Activated T-cell treated with anti-CD3 and anti-CD28 coated beads, Interleukin-2, amount 50 U/mL, for 4 hours (primary cell): Measurements from ENCODE around the gene COX6B2. TPM values are rescaled to one million over a fixed set of nuclear protein-coding genes. Genes with fewer than 3 reads are reported as not detected.
"Not testable (repeated sequence)": the region's sequence is repeated elsewhere in the genome, so short reads cannot be mapped to it uniquely, and the experiment has no call there.

Source experiments
- ATAC-seq, 2 donors: fragments of 200-7000 bp; cut with Tn5 transposase; one replicate each; pipeline ENCODE4 v1.10.0; 2021
- DNase-seq: peaks from one replicate; pipeline ENCODE4 v3.0.0-alpha.2; 2020
- H3K27me3 Mint-ChIP-seq: one replicate; pipeline ENCODE4 v1.8.0; 2021; ENCODE audit warnings: low read depth, mixed read lengths
- H3K36me3 Mint-ChIP-seq: one replicate; pipeline ENCODE4 v1.8.0; 2022; ENCODE audit warnings: mixed read lengths; ENCODE audit not compliant: insufficient read depth
- H3K4me1 Mint-ChIP-seq: one replicate; pipeline ENCODE4 v1.8.0; 2021; ENCODE audit warnings: low read depth, mixed read lengths
- H3K4me3 Mint-ChIP-seq: one replicate; pipeline ENCODE4 v1.8.0; 2021; ENCODE audit warnings: mild to moderate bottlenecking, moderate library complexity, mixed read lengths
- H3K9me3 Mint-ChIP-seq: one replicate; pipeline ENCODE4 v1.8.0; 2021; ENCODE audit warnings: mixed read lengths
- total RNA-seq, 3 donors: library from RNA; stranded (reverse); gene quantifications; one replicate each; pipeline ENCODE4 v1.2.1, GENCODE V29; 2021

COX6B2 gene
- total RNA-seq, 3 donors from 2014 or later, result not detected

GRCh38 chr19:55345818-55346724, 8.4 kb downstream of the COX6B2 start:
- DNase-seq, result no peak
- peaks cover 6% of the 10 kb centered on the region for H3K36me3 Mint-ChIP-seq
- peaks cover 8% of the 10 kb centered on the region for H3K27me3 Mint-ChIP-seq
- H3K4me3 Mint-ChIP-seq, result no peak overlapping the region
- H3K4me1 Mint-ChIP-seq, result peaks cover 4% of the 10 kb centered on the region
- H3K9me3 Mint-ChIP-seq, result no peaks in the 10 kb centered on the region
- ATAC-seq, result no peak

- DNase-seq (no peak), ATAC-seq (no peak)
- H3K36me3 Mint-ChIP-seq, result peaks cover 6% of the 10 kb centered on the region
- H3K27me3 Mint-ChIP-seq, result peaks cover under 1% of the 10 kb centered on the region
- no peak overlapping the region for H3K4me3 Mint-ChIP-seq
- H3K9me3 Mint-ChIP-seq, result no peaks in the 10 kb centered on the region
- peaks cover 12% of the 10 kb centered on the region for H3K4me1 Mint-ChIP-seq
These were observed 9.3 kb downstream of the COX6B2 start for GRCh38 chr19:55345101-55345817.

DNA sequence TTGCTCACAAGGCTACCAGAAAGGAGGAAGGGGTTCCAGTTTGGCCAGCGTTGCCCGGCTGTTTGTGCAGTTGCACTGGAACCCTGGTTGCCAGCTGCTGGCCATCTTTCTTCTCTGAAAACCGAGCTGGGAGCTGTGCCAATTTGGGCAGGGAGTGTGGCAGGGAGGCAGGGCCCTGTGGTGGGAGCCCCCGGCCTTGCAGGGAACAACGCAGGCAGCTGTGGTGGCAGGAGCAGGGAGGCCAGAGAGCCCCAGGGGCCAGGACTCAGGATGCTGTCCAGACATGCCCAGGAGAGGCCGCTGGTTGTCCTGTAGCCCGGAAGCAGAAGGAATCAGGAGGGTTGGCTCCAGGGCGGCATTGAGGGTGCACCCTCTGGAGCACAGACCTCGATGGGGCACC, 10.1 kb downstream of the COX6B2 start:
- H3K4me3 Mint-ChIP-seq, result no peak overlapping the region
- DNase-seq (no peak), ATAC-seq (no peak)
- peaks cover 6% of the 10 kb centered on the region for H3K36me3 Mint-ChIP-seq
- H3K9me3 Mint-ChIP-seq, result no peaks in the 10 kb centered on the region
- peaks cover 15% of the 10 kb centered on the region for H3K4me1 Mint-ChIP-seq
- no peaks in the 10 kb centered on the region for H3K27me3 Mint-ChIP-seq

- peaks cover 22% of the 10 kb centered on the region for H3K4me1 Mint-ChIP-seq
- H3K27me3 Mint-ChIP-seq, result no peaks in the 10 kb centered on the region
- no peaks in the 10 kb centered on the region for H3K9me3 Mint-ChIP-seq
- ATAC-seq (no peak), DNase-seq (no peak)
- peak overlapping the region; percentile 38 for H3K4me3 Mint-ChIP-seq
- H3K36me3 Mint-ChIP-seq, result peaks cover 6% of the 10 kb centered on the region
These were observed 12.7 kb downstream of the COX6B2 start for GRCh38 chr19:55341595-55342531.

GRCh38 chr19:55341171-55341588, 13.3 kb downstream of the COX6B2 start:
- peak overlapping the region; percentile 80 for H3K4me3 Mint-ChIP-seq
- no peaks in the 10 kb centered on the region for H3K9me3 Mint-ChIP-seq
- no peaks in the 10 kb centered on the region for H3K27me3 Mint-ChIP-seq
- no peak for ATAC-seq
- H3K36me3 Mint-ChIP-seq, result peaks cover 6% of the 10 kb centered on the region
- H3K4me1 Mint-ChIP-seq, result peaks cover 22% of the 10 kb centered on the region
- peak; percentile 29 for DNase-seq

- Mint-ChIP-seq H3K4me1 (peaks cover 22% of the 10 kb centered on the region), H3K36me3 (peaks cover 6% of the 10 kb centered on the region), H3K27me3 (no peaks in the 10 kb centered on the region), H3K9me3 (no peaks in the 10 kb centered on the region), H3K4me3 (peak overlapping the region; percentile 80)
- DNase-seq (no peak), ATAC-seq (no peak)
These were observed 13.8 kb downstream of the COX6B2 start for GRCh38 chr19:55340784-55341147.

DNA sequence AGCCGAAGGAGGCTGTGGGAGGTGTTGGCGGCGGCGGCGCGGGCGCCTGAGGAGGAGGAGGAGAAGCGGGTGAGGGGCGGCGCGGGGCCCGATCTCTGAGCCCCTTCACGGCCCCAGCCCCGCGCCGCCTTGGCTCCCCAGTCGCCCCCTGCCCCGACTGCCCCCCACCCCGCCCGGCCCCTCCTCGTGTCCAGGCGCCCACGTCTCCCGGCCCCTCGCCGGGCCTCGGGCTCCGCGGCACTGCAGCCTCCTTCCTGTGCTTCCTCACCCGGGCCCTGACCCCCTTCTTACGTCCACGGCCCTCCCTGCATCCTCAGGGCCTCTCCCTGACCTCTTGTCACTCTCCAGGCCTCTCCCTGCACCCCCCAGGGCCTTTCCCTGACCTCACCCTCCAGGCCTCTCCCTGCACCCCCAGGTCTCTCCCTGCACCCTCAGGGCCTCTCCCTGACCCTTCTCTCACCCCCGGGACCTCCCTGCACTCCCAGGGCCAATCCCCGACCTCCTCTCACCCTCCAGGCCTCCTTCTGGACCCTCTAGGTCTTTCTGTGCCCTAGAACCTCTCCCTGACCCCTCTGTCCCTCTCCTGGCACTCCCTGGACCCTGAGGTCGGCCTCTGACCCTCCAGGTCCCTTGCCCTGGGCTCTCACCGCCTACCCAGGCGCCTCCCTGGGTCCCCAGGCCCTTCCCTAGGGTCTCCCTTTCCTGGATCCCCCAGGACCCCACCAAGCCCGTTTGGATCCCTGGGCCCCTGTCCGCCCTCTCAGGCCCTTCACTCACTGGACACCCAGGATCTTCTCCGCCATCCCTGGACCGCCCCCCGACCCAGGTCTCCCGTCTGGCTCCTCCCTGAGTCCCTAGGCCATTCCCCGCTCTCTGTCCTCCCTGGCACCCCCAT, 14.4 kb downstream of the COX6B2 start:
- Mint-ChIP-seq H3K4me3 (peak overlapping the region; percentile 89), H3K4me1 (peaks cover 22% of the 10 kb centered on the region), H3K27me3 (peaks cover under 1% of the 10 kb centered on the region), H3K9me3 (no peaks in the 10 kb centered on the region), H3K36me3 (peaks cover 3% of the 10 kb centered on the region)
- ATAC-seq, result no peak
- no peak for DNase-seq

DNA sequence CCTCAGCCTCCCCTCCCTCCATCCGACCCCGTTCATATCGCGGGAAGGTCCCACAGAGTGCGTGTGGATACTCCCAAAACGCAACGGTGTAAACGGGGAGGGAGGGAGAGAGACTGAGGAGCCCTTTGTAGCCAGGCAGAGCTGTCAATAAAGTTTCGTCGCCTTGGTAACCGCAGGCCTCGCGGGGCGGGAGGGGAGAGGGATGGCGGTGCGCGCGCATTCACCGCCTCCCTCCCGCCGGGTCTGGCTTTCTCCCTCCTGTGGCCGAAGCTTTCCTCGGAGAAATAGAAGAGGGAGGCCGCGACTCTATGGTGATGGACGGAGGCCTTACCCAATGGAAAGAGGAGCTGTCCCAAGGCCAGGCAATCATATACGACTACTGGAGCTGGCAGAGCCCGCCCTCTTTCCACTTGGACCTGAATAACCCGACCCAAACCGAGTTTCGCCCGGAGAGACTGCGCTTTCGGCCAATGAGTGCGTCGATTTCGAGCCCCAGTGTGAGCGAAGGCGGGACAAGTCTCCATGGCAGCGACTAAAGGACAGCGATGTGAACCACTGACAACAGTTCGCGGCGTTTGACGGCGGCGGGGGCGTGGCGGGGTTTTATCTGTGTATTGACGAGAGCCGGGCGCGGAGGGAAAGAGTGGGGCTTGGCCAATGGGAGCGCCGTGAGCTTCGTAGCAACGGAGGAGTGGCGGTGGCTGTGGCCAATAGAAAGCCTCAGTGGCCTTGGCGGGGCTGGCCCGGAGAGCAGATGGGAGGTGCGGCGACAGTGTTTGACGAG, 15.2 kb downstream of the COX6B2 start, which contains the start of gene KMT5C:
Gene KMT5C (plus strand): TSS at position 772 of the 784 bp plus-strand sequence. CDS start 2,061 bp downstream, outside the sequence.
- no peaks in the 10 kb centered on the region for H3K9me3 Mint-ChIP-seq
- no peaks in the 10 kb centered on the region for H3K36me3 Mint-ChIP-seq
- ATAC-seq, result peak; percentile 87
- peak; percentile 100 for DNase-seq
- H3K4me1 Mint-ChIP-seq, result peaks cover 22% of the 10 kb centered on the region
- H3K4me3 Mint-ChIP-seq, result peak within 1 kb of the TSS; percentile 89
- H3K27me3 Mint-ChIP-seq, result peaks cover 2% of the 10 kb centered on the region

- ATAC-seq (no peak), DNase-seq (no peak)
- Mint-ChIP-seq H3K4me3 (no peak overlapping the region), H3K4me1 (peaks cover 18% of the 10 kb centered on the region), H3K27me3 (peaks cover 12% of the 10 kb centered on the region), H3K36me3 (no peaks in the 10 kb centered on the region), H3K9me3 (no peaks in the 10 kb centered on the region)
These were observed 18.4 kb downstream of the COX6B2 start for GRCh38 chr19:55336101-55336500.

GRCh38 chr19:55333870-55334269, 20.6 kb downstream of the COX6B2 start:
- DNase-seq (no peak), ATAC-seq (no peak)
- H3K4me3 Mint-ChIP-seq, result no peak overlapping the region
- H3K36me3 Mint-ChIP-seq, result no peaks in the 10 kb centered on the region
- peaks cover 14% of the 10 kb centered on the region for H3K27me3 Mint-ChIP-seq
- H3K9me3 Mint-ChIP-seq, result no peaks in the 10 kb centered on the region
- H3K4me1 Mint-ChIP-seq, result peaks cover 5% of the 10 kb centered on the region

- not testable (repeated sequence) for ATAC-seq, H3K36me3 Mint-ChIP-seq, H3K4me3 Mint-ChIP-seq, H3K9me3 Mint-ChIP-seq, H3K4me1 Mint-ChIP-seq, DNase-seq
- peaks cover 13% of the 10 kb centered on the region for H3K27me3 Mint-ChIP-seq
These were observed 24.7 kb downstream of the COX6B2 start for GRCh38 chr19:55329791-55330190.

DNA sequence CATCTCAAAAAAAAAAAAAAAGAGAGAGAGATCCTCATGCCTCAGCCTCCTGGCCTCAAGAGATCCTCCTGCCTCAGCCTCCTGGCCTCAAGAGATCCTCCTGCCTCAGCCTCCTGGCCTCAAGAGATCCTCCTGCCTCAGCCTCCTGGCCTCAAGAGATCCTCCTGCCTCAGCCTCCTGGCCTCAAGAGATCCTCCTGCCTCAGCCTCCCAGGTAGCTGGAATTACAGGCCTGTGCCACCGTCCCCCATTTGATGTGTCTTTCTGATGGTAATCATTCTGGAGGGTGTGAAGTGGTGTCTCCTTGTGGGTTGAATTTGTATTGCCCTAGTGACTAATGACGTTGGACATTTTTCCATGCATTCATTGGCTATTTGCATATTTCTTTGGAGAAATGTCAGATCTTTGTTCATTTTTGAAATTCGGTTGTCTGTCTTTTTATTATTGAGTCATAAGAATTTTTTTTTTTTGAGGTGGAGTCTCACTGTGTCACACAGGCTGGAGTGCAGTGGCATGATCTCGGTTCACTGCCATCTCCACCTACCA, 25.7 kb downstream of the COX6B2 start:
- not testable (repeated sequence) for H3K4me1 Mint-ChIP-seq, H3K36me3 Mint-ChIP-seq, H3K4me3 Mint-ChIP-seq, H3K9me3 Mint-ChIP-seq, DNase-seq, ATAC-seq
- peaks cover 10% of the 10 kb centered on the region for H3K27me3 Mint-ChIP-seq
